Measurements from ENCODE around the gene MSMO1. TPM values are rescaled to one million over a fixed set of nuclear protein-coding genes. Genes with fewer than 3 reads are reported as not detected.
"Not testable (repeated sequence)": the region's sequence is repeated elsewhere in the genome, so short reads cannot be mapped to it uniquely, and the experiment has no call there.

MSMO1 gene
- total RNA-seq, 1 donor from 2014 or later: 6.9 TPM

DNA sequence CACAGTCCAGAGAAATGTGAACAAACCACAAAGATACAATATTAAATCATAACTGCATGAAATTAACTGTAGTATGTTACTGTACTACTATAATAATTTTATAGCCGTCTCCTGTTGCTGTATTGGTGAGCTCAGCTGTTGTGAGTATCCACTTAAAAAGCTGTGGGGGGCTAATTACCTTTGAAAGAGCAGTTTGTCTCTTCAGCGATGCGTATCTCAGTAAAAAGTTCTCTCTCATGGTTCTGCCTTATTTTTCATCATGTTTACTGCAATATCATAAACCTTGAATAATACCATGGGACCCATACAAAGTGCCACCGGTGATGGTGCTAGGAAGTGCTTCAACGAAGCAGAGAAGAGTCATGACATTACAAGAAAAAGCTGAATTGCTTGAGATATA, 8.4 kb upstream of the MSMO1 start:
- ATAC-seq: no peak
- DNase-seq: no peak
- intact Hi-C loops (cut with micrococcal nuclease): no loop called here

DNA sequence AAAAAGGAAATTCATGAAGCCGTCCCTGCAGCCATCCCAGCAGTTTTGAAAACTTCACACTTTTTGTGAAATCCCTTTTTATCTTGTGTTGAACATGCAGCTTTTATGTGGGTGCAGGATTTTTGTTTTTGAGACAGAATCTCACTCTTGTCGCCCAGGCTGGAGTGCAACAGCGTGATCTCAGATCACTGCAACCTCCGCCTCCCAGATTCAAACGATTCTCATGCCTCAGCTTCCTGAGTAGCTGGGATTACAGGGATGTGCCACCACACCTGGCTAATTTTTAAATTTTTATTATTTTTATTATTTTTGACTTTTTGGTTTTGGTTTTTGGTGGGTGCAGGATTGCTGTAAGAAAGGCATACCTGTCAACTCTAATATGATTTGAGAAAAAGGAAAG, 8.0 kb upstream of the MSMO1 start:
- intact Hi-C loops (cut with micrococcal nuclease): no loop called here
- no peak for DNase-seq
- ATAC-seq: no peak

DNA sequence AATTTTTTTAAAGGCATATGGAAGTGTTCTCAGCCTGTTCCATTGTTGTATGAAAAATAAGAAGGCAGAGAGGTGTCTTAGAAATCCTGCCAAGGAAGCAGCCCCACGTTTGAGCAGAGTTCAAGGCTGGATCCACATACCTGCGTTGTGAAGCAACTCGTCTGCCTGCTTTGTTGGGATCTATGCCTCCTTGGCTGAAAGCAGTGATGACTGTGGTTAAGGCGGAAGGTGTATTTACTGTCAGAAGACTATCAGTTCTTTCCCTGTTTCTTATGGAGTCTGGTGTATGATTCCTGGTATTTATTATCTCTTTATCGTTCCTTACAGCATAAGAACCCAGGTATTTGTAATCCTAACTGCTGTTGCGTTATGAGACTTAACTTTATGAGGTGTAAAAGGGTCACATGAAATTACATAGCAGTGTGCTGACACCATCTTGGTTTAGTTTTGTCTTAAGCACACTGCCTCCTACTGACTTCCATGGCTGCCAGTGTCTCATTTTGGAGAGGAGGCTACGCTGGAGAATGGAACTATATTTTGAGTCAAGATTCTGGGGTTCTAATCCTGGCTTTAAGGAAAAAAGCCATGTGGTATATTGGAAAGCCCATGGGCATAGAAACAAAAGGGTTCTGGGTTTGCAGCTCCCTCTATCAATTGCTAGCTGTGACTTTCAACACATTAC, 3.1 kb upstream of the MSMO1 start:
- DNase-seq (no peak), ATAC-seq (no peak)
- intact Hi-C loops (cut with micrococcal nuclease): no loop called here

DNA sequence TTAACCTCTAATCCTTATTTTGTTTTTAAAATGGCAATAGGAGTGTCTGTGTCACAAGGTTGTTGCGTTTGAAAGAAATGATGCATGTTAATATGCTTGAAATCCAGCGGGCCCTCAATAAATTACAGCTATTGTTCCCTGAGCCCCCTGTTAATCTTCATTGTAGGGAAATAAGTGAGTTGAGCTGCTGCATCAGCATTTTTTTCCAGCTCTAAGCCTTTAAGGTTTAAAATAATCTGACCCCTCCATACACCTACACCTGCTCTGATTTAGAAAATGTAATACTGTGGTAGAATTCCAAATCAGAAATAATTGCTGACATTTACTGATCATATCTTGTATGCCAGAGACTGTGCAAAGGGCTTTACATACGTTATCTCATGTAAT, 2.6 kb upstream of the MSMO1 start:
- intact Hi-C loops (cut with micrococcal nuclease): no loop called here

DNA sequence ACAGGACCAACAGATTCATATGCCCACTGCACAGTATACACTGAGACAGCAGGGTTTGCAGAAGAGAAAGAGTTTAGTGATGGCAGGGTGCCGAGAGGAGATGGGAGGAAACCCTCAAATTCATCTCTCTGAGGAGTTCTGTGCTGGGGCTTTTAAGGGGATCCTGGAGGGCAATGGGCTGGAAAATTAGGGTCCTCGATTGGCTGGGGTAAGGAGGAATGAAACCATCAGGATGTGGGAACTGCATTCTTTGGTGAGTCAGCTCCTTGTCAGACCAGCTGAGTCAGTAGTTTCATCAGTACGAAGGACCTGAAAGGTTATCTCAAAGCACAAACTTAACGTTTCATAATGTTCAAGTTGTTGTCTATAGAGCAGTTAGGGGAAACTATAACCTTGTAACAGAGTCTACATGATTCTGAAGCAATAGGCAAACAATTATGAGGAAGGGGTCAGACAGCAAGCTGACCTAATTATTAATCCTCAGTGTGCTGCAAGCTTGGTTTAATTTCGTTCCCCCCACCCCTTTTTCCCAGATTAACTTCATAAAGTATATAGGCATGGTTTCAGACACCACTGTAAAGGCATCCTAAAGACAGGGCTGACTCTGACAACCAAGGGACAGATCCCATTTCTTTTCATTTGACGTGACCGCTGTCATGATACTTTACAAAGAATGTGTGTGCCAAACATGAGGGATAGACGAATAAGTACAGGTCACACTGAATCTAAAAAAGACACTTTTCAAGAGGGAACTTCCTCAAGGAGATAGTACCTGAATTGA, 1.5 kb upstream of the MSMO1 start:
- ATAC-seq: no peak
- DNase-seq: no peak
- intact Hi-C loops (cut with micrococcal nuclease): no loop called here

More for the DNA sequence above, 2.6 kb upstream of the MSMO1 start:
- no peak for ATAC-seq
- DNase-seq: no peak

DNA sequence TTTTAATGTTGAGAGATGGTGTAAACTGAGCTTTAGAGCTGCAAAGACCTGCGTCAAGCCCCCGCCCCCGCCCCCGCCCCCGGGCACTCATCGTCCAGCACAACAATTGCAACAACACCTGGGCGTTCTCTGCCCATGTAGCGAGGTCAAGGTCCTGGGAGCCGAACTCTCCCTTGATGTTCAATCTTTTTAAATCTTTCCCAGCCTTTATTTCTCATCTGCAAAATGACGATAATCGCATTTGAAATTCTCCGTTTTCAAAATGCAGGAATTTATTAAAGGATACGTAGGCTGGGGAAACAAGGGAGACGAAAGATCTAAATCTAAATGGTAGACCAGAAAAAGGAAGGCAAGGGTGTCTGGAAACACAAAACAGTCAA, 648 bp upstream of the MSMO1 start:
- DNase-seq (peak; percentile 29), ATAC-seq (no peak)
- intact Hi-C loops (cut with micrococcal nuclease): no loop called here

DNA sequence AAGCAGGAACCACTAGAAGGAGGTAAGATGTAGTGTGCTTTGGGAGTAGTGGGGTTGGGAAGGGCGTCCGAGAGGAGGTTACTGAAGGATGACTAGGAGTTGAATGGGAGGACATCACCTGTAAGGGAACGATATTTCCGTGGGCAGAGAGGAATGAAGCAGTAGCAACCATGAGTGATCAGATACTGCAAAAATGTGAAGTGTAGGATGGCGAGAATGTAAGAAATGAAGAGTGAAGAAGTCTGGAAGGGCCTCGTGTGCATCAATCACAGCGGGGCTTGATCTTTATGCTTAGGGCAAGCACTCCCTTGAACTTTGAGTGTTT, 594 bp downstream of the MSMO1 start:
- no peak for DNase-seq
- intact Hi-C loops (cut with micrococcal nuclease): no loop called here
- no peak for ATAC-seq

DNA sequence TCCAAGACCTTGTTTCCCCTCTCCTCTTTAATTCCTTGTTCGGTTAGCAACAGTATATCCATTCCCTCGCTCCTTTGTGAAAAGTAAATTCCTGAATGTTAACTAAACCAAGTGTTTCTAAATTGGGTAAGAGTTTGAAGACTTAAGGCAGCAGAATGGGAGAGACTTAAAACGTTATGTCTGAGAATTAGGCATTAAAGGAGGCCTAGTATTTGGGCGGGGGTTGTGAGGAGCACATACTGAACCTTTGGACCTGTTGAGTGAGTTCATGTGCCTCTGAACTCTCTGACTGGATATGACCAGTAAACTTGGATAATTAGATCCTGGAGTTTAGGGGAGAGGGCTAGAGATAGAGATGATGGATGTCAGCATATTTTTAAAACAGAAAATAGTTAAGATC, 1.2 kb downstream of the MSMO1 start:
- DNase-seq (no peak), ATAC-seq (no peak)
- intact Hi-C loops (cut with micrococcal nuclease): no loop called here

DNA sequence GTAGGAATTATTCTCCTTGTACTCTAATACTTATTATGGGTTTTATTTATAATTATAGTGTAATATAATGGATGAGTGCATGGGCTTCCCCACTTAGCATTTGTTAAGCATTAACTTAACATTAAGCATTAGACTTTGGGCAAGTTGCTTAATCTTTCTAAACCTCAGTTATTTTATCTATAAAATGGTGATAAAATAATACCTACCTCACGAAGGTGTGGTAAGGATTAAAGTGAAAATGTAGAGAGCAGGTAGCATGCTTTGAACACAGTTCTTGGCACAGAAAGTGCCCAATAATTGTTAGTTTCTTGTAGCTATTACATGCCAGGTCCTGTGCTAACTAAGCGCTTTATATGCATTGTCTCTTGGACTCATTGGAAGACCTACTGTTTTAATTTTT, 2.6 kb downstream of the MSMO1 start:
- intact Hi-C loops (cut with micrococcal nuclease): no loop called here
- ATAC-seq: no peak
- DNase-seq: no peak

DNA sequence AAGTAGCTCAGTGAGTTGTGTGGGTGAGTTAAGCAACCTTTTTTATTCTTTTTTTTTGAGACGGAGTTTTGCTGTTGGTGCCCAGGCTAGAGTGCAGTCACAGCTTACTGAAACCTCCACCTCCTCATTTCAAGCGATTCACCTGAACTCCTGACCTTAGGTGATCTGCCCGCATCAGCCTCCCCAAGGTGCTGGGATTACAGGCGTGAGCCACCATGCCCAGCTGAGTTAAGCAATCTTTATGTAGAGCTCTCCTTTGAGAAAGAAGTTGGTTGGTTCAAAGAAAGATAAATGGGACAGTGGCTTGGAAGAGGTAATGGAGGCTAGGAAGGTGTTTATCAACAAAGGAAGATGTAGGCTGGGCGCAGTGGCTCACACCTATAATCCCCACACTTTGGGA, 3.2 kb downstream of the MSMO1 start:
- intact Hi-C loops (cut with micrococcal nuclease): no loop called here
- ATAC-seq: no peak
- DNase-seq: no peak

DNA sequence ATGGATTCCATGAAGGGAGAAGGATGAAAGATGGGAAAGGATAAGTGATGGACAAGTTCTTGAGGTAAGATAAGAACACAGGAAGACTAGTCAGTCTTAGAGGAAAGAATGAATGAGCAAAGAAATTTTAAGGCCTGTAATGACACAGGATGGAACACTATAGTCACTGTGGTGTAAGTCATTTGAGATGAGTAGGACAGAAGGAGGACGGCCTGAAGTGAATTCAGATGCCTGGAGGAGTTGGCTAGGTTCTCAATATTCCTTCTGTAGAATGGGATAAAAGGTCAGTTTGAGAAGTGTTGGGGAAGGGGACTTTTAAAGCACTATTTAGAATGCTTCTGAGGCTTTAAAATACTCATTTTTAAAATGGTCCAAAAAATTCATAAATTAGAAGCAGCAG, 3.9 kb downstream of the MSMO1 start:
- intact Hi-C loops (cut with micrococcal nuclease): no loop called here
- ATAC-seq: no peak
- no peak for DNase-seq

DNA sequence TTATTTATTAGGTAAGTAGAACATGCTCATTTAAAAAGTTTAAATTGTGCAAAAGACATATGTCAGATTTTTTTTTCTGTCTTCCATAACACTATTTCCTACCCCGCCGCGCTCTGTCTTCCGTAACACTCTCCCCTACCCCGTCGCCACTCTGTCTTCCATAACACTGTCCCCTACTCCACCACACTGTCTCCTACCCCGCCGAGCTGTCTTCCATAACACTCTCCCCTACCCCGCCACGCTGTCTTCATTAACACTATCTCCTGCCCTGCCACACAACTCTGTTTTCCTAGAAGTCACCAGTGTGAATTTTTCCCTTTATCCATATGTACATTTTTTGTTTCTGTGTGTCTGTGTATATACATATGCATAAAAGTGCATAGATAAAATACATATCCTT, 4.4 kb downstream of the MSMO1 start:
- no peak for ATAC-seq
- intact Hi-C loops (cut with micrococcal nuclease): no loop called here
- no peak for DNase-seq

DNA sequence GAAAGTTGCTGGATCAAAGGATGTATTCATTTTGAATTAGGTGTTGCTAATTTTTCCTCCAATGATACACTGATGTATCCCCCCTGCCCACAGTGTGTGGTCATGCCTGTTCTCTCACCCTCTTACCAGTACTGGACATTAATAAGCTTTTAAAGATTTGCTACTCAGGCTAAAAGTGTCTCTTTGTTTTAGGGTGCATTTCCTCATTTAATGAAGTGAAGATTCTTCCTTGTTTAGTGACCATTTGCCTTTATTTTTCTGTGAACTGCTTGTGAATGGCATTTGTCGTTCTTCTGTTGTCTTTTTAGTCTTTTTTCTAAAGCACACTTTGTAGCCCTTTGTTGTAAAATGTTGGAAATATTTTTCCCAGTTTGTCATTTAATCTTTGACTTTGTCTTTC, 5.0 kb downstream of the MSMO1 start:
- DNase-seq: no peak
- intact Hi-C loops (cut with micrococcal nuclease): no loop called here
- ATAC-seq: no peak

DNA sequence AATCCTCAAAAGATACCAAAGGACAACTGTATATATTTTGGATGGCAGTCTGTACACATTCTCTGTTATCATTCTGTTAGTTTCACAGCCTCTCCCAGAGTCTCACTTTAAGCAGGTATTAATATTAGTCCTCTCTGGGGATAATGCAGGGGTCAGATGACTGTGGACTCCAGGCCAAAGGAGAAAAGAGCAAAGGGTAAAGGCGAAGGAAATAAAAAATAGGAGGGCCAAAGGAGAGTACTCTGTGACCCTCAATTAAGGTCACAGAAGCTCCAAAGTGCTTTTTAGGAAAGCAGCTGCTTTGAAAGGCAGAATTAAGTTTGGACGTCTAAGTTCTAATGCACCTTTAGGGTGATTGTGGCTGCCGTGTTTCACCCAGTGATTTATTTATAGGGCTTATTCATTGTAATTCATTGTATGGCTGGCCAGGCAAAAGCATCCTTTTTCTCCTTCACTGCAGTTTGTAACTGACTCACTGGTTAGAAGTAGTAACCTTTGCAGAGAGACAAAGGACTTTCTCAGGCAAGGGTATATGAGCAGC, 7.8 kb downstream of the MSMO1 start:
- intact Hi-C loops (cut with micrococcal nuclease): no loop called here
- ATAC-seq (no peak), DNase-seq (no peak)

DNA sequence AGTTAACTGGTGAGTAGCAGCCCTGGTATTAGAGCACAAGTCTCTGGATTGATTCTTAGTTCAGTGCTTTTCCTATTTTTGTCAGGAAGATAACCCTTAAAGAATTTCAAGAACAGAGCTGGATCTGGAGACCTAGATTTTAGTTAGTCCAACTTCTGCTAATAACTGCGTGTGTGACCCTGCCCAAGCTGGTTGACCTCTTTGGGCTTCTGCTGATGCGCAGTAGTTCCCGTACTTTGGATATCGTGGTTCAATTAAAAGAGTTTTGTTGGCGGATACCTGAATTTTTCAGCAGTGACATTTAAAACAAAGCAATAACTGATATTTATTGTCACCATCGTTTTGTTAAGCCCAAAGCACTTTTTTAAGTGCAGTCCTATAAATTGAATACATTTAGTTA, 9.3 kb downstream of the MSMO1 start:
- no peak for DNase-seq
- ATAC-seq: no peak
- intact Hi-C loops (cut with micrococcal nuclease): no loop called here

DNA sequence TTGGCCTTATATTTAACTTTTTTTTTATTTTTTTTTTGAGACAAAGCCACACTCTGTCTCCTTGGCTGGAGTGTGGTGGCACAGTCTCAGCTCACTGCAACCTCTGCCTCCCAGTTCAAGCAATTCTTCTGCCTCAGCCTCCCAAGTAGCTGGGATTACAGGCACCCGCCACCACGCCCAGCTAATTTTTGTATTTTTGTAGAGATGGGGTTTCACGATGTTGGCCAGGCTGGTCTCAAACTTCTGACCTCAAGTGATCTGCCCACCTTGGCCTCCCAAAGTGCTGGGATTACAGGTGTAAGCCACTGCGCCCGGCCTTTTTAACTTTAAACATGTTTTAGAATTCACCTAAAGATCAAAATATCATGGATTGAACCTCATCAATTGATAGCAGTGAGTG, 14.9 kb downstream of the MSMO1 start:
- intact Hi-C loops (cut with micrococcal nuclease): loop anchor here (10.0 kb wide), 1 partner anchor 208 kb away; no protein-coding TSS in a partner anchor
- DNase-seq, ATAC-seq: not testable (repeated sequence)

DNA sequence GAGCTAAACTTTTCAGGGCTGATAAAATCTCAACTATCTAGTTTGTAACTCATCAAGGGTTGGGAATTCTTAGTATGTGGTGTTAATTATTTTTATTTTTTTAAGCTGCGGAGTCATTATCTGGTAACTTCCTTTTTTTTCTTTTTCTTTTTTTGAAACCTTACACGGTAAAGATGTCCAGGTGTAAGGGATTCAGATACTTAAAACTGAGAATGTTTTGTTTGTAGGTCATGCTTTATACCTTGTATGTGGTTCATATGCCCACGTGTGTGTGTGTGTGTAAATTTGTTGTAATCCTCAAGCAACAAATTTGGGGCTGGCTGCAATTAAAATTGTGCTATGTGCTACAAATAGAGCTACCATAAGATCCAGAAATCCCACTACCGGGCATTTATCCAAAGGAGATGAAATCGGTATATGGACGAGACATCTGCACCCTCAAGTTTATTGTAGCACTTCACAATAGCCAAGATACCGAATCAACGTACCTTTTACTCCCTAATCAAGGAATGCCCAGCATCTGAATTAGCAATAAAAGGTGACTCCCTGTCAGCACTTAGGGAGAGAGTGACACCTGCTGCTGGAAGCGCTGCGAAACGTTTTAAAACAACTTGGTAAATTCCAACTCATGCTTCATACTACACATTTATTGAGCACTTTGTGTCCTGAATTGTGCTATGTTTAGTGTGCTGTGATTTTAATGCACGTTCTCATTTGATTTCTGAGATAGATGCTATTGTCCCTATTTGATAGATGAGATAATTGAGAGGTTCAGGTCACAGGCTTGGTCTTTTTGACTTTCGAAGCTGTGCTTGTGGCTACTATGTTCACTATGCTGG, 16.1 kb downstream of the MSMO1 start:
- intact Hi-C loops (cut with micrococcal nuclease): loop anchor here (10.0 kb wide), 1 partner anchor 209 kb away; no protein-coding TSS in a partner anchor

DNA sequence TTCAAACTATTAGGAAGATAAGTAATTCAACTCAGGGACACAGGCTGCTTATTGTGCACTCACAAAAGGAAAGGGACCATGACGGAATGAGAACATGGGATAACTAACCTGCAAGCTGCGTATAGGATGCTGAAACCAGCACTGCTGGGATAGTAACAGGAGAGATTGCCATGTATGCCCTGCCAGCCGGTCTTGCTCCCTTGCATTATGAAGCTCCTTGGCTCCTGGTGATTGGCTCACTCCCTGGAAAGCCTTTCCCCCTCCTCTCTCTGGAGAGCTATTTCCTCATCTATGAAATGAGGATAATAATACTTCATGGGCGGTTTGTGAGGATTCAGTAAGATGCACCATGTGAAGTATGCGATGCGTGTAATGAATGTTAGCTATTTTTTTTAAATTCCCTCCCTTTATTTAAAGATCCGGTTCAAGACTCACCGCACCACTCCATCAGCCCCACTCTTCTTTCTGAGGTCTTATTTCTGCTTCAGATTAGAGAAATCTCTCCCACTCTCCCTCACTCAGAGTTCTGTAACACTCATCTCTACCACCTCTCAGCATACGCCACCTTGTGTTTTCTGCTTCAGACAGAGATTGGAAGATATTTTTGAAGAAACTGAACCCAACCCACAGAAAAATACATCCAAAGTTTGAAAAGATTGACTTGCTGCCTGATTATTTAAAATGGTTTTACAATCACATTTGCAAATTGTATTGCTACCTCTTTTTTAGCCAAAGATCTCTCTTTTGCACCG, 18.4 kb downstream of the MSMO1 start:
- DNase-seq: no peak
- no peak for ATAC-seq
- intact Hi-C loops (cut with micrococcal nuclease): loop anchor here (10.0 kb wide), 1 partner anchor 211 kb away; no protein-coding TSS in a partner anchor

More for the DNA sequence above, 16.1 kb downstream of the MSMO1 start:
- ATAC-seq (no peak), DNase-seq (peak; percentile 29)
